Activated naive CD4-positive, alpha-beta T cell treated with anti-CD3 and anti-CD28 coated beads for 36 hours (primary cell): ENCODE results near the gene ZNF423. TPM values are rescaled to one million over a fixed set of nuclear protein-coding genes. Genes with fewer than 3 reads are reported as not detected.

Source experiments
- CTCF ChIA-PET: fragments of 350-600 bp; sonication (Branson Sonifier 250); formaldehyde crosslinking; loops from one replicate; lab custom pipeline; 2021; ENCODE audit warnings: antibody characterized with exemption; lab: Charles Lee
- DNase-seq: peaks from one replicate; pipeline ENCODE4 v3.0.0-alpha.2; 2020
- H3K27ac Mint-ChIP-seq: one replicate; pipeline ENCODE4 v1.8.0; 2021; ENCODE audit warnings: mild to moderate bottlenecking, mixed read lengths
- H3K27me3 Mint-ChIP-seq: one replicate; pipeline ENCODE4 v1.8.0; 2021; ENCODE audit warnings: low read depth, mixed read lengths
- H3K36me3 Mint-ChIP-seq: one replicate; pipeline ENCODE4 v1.8.0; 2021; ENCODE audit warnings: low read depth, mixed read lengths
- H3K4me1 Mint-ChIP-seq: one replicate; pipeline ENCODE4 v1.8.0; 2021; ENCODE audit warnings: low read depth, mixed read lengths
- H3K4me3 Mint-ChIP-seq: one replicate; pipeline ENCODE4 v1.8.0; 2021; ENCODE audit warnings: mild to moderate bottlenecking, moderate library complexity, mixed read lengths
- H3K9me3 Mint-ChIP-seq: one replicate; pipeline ENCODE4 v1.8.0; 2021; ENCODE audit warnings: mixed read lengths
- intact Hi-C: fragments of 100-400 bp; cut with micrococcal nuclease; formaldehyde crosslinking; loops from one replicate; pipeline ENCODE4 v1.15.1; 2023
- total RNA-seq, 2 experiments: library from RNA; stranded (reverse); gene quantifications; one replicate each; pipeline ENCODE4 v1.2.3, GENCODE V29; 2021

Gene ZNF423
- total RNA-seq, 2 experiments from 2014 or later = 0.05 TPM; not detected in 1

DNA sequence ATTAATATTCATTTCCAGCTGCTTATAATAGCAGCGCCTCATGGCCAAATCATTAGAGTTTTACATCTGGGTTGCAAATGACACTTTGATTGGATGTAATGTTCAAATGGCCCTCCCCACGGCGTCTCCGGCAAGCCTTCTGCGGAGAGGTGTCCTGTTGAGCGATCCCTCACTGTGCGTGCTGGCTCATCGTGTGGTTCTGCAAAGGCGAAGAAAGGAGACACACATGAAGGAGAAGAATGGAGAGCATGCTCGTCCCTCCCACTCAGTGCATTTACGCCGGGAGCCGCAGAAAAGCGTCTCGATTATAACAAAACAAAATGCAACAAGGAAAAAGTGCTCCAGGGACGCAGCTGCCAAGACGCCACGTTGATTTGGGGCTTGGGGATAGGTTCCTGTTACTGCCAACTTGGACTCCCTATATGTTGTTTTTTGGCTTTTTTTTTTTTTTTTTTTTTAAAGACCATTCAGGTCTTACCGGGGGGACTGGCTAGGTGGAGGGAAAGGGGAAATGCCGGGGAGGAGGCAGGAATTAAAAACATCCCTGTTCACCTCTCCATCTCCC is 364.7 kb downstream of the ZNF423 start:
- Mint-ChIP-seq H3K4me1 (no peaks in the 10 kb centered on the region), H3K36me3 (no peaks in the 10 kb centered on the region), H3K4me3 (no peak overlapping the region), H3K9me3 (no peaks in the 10 kb centered on the region), H3K27me3 (no peaks in the 10 kb centered on the region), H3K27ac (no peak overlapping the region)
- CTCF ChIA-PET = interaction anchor here (0.7 kb wide), 1 partner anchor 406 kb away, joined by 5 read pairs; no protein-coding TSS in a partner anchor
- DNase-seq = no peak
- intact Hi-C loops = loop anchor here (2.0 to 5.0 kb wide), 2 partner anchors 84 to 102 kb away; no protein-coding TSS in a partner anchor

DNA sequence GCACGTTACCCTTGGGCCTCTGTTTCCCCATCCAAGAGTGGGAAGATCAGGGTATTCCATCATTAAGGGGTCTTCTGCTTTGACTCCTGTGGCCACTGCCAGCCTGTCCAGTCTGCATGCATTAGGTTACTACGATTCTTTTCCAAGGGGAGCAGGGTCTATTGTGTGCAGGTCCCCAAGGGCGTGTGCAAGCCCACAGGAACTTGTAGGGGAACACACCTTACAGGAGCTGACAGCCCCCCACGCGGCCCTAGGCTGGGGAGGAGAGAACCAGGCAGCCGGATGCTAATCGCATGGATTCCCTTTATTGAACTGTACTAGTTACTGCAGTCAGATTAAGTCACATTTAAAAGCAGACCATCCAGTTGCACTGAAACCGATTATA is 365.6 kb downstream of the ZNF423 start:
- DNase-seq = no peak
- Mint-ChIP-seq H3K27ac (no peak overlapping the region), H3K36me3 (no peaks in the 10 kb centered on the region), H3K27me3 (no peaks in the 10 kb centered on the region), H3K4me1 (no peaks in the 10 kb centered on the region), H3K9me3 (no peaks in the 10 kb centered on the region), H3K4me3 (no peak overlapping the region)
- CTCF ChIA-PET = no interaction called here
- intact Hi-C loops = loop anchor here (1.0 to 5.0 kb wide), 3 partner anchors 49 to 102 kb away; no protein-coding TSS in a partner anchor

DNA sequence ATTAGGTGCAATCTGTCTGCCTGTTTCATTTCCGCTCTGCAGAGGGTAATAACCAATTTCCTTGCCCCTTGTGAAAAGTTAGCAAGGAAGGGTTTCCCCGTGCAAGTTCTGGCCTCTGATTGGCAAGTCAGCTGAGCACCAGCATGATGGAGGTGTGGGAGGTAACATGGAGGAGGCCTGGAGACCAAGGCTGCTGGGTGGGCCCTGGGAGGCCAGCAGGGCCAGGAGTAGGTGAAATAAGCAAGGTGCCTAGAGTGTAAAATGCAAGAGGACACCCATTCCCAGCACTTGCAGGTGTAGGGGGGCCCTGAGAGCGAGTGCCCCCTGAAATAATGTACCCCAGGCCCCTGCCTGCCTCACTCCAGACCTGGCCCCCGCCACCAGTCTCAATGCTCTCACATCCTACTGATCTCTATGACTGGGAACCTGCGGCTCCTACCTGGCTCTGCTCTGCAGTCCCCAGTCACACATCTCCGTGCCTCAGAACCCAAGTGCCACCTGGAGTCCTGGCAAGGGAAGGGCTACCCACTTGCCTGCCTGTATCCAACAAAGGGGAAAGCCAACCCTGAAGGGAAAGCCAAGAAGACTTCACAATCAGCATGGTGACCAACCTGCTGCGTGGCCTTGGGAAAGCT is 366.1 kb downstream of the ZNF423 start:
- DNase-seq = peak; percentile 24
- H3K9me3 Mint-ChIP-seq = no peaks in the 10 kb centered on the region
- no peaks in the 10 kb centered on the region for H3K4me1 Mint-ChIP-seq
- no peaks in the 10 kb centered on the region for H3K27me3 Mint-ChIP-seq
- H3K27ac Mint-ChIP-seq = no peak overlapping the region
- CTCF ChIA-PET = no interaction called here
- H3K4me3 Mint-ChIP-seq = no peak overlapping the region
- intact Hi-C loops = loop anchor here (1.0 to 5.0 kb wide), 3 partner anchors 49 to 103 kb away; no protein-coding TSS in a partner anchor
- H3K36me3 Mint-ChIP-seq = no peaks in the 10 kb centered on the region

DNA sequence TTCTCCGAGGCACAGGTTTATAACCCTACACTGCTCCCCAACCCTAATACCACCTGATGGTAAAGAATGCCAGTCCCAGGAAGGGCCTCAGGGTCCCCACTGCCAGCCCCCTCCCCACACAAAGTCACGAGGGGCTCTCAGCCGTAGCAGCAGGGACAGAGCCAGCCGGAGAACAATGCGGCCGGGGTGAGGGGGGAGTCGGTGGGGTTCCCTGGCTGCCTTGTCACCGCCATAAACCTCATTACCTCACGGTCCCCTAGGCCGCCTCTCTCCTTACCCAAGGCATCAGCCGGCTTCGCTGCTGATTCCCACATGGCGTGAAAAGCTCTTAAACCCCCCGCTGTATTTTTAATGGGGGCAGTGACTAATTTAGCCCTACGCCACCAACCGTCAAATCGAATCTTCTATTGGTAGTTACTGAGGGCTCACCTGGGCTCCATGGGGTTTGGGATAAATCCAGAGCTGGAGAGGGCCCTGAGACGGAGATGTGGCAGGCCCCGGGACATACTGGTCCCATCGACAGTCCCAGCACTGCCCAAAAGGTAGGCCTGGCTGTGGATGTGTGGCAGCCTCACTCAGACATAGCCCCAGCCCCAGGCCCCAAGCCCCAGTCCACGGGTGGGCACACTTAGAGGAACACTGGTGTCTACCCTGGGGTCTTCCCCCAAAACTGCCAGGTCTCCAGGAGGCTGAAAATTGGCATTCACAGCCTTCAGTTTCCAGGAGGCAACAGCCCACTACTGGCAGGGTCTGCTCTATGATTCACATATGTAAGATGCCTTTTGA is 367.0 kb downstream of the ZNF423 start:
- H3K27ac Mint-ChIP-seq = no peak overlapping the region
- DNase-seq = no peak
- H3K27me3 Mint-ChIP-seq = no peaks in the 10 kb centered on the region
- no peaks in the 10 kb centered on the region for H3K36me3 Mint-ChIP-seq
- CTCF ChIA-PET = interaction anchor here (1.5 kb wide), 1 partner anchor 81 kb away, joined by 3 read pairs; no protein-coding TSS in a partner anchor
- intact Hi-C loops = no loop called here
- peaks cover 2% of the 10 kb centered on the region for H3K4me1 Mint-ChIP-seq
- no peaks in the 10 kb centered on the region for H3K9me3 Mint-ChIP-seq
- no peak overlapping the region for H3K4me3 Mint-ChIP-seq

DNA sequence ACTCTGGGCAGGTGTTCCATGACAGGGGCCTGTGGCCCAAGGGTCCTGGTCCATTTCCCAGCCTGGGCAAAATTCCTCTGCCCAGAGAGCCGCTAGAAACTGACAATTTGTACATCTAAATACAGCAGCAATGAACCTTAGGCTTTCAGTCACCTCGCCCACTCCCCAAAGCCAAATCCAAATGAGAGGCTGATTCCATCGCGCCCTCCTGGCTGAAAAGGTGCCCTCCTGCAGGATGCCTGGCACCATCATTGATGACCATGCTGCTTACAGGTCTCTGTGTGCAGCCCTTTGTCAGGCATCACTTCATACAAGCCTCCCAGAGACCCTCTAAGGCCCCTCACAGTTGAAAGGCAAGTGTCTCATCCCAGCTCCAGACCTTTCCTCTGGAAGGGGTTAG is 367.6 kb downstream of the ZNF423 start:
- DNase-seq = no peak
- peaks cover 2% of the 10 kb centered on the region for H3K4me1 Mint-ChIP-seq
- H3K9me3 Mint-ChIP-seq = no peaks in the 10 kb centered on the region
- intact Hi-C loops = no loop called here
- no peaks in the 10 kb centered on the region for H3K36me3 Mint-ChIP-seq
- CTCF ChIA-PET = interaction anchor here (1.5 kb wide), 1 partner anchor 81 kb away, joined by 3 read pairs; no protein-coding TSS in a partner anchor
- H3K27me3 Mint-ChIP-seq = no peaks in the 10 kb centered on the region
- H3K27ac Mint-ChIP-seq = no peak overlapping the region
- H3K4me3 Mint-ChIP-seq = no peak overlapping the region

DNA sequence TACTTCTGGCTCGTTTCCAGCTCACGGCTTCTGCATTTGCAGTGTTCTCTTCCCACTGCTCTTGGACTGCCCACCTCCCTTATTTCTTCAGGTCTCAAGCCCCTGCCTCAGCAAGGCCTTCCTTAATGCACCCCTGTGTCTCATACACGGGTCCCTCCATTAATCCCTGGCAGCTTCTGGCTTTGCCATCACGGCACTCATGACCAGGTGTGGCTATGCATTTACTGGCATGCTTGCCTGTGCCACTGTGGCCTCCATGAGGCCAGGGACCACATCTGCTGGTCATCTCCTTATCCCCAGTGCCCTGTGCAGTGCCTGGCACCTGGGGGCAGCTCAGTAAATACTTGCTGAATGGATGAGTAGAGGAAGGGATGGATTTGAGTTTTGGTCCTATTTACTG is 368.2 kb downstream of the ZNF423 start:
- no peaks in the 10 kb centered on the region for H3K9me3 Mint-ChIP-seq
- no peaks in the 10 kb centered on the region for H3K36me3 Mint-ChIP-seq
- DNase-seq = no peak
- intact Hi-C loops = no loop called here
- peaks cover 3% of the 10 kb centered on the region for H3K27me3 Mint-ChIP-seq
- CTCF ChIA-PET = interaction anchor here (1.5 kb wide), 1 partner anchor 80 kb away, joined by 3 read pairs; no protein-coding TSS in a partner anchor
- peaks cover 5% of the 10 kb centered on the region for H3K4me1 Mint-ChIP-seq
- H3K4me3 Mint-ChIP-seq = no peak overlapping the region
- no peak overlapping the region for H3K27ac Mint-ChIP-seq

DNA sequence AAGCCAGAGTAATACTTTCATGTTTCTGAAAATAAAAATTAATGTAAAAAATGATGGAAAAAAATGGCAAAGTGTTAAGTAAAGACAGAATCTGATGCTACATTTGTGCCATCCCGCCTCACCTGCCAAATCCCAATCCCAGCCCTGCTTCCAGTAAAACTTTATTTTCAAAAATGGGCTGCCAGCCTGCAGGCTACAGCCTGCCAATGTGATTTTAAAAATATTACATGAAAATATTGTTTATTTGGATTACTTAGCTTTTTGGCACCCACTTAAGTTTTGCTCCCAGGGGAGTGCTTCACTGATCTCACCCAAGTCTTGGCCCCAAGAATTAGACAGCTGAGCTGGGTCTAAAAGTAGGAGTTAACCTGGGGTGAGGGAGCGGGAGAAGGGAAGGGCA is 369.5 kb downstream of the ZNF423 start:
- CTCF ChIA-PET = interaction anchor here (1.0 kb wide), 1 partner anchor 106 kb away, joined by 3 read pairs; no protein-coding TSS in a partner anchor

DNA sequence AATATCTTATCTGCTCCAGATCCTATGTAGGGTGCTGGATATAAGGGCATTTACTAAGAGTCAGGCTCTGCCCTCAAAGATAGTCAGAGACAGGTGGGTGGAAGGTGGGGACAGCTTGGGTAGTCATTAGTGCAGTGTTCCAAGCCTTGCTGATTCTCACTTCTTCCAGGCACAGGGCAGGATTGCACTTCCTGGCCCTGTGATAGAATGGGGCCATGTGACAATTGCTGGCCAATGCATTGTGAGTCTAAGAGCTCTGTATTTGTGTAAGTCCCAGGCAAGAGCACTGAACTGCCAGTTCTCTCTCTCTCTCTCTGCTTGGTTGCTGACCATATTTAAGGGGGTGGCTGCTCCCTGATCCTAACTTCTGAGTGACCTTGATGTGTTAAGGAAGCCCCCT is 370.2 kb downstream of the ZNF423 start:
- Mint-ChIP-seq H3K4me1 (peaks cover 5% of the 10 kb centered on the region), H3K9me3 (no peaks in the 10 kb centered on the region), H3K4me3 (no peak overlapping the region), H3K27ac (no peak overlapping the region), H3K36me3 (no peaks in the 10 kb centered on the region), H3K27me3 (peaks cover 3% of the 10 kb centered on the region)
- CTCF ChIA-PET = no interaction called here
- intact Hi-C loops = no loop called here
- no peak for DNase-seq

More for the DNA sequence above, 369.5 kb downstream of the ZNF423 start:
- H3K9me3 Mint-ChIP-seq = no peaks in the 10 kb centered on the region
- no peak overlapping the region for H3K27ac Mint-ChIP-seq
- H3K4me1 Mint-ChIP-seq = peaks cover 5% of the 10 kb centered on the region
- H3K4me3 Mint-ChIP-seq = no peak overlapping the region
- H3K36me3 Mint-ChIP-seq = no peaks in the 10 kb centered on the region
- peaks cover 3% of the 10 kb centered on the region for H3K27me3 Mint-ChIP-seq
- intact Hi-C loops = no loop called here
- no peak for DNase-seq

DNA sequence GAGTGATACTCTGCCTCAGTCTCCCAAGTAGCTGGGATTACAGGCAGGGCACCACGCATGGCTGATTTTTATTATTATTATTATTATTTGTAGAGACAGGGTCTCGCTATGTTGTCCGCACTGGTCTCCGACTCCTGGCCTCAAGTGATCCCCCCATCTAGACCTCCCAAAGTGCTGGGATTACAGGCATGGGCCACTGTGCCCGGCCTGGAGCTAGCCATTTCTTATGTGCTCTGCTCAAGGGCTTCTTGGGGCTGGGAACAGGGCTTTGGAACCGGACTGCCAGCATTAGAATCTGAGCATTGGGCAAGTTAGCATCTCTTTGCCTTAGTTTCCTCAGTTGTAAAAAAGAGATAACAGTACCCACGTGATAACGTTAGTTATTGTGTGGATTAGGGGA is 371.0 kb downstream of the ZNF423 start:
- no peaks in the 10 kb centered on the region for H3K9me3 Mint-ChIP-seq
- H3K4me3 Mint-ChIP-seq = peak overlapping the region; percentile 11
- H3K36me3 Mint-ChIP-seq = no peaks in the 10 kb centered on the region
- intact Hi-C loops = no loop called here
- CTCF ChIA-PET = interaction anchor here (0.6 kb wide), 1 partner anchor 77 kb away, joined by 3 read pairs; no protein-coding TSS in a partner anchor
- H3K27me3 Mint-ChIP-seq = peaks cover 3% of the 10 kb centered on the region
- H3K4me1 Mint-ChIP-seq = peaks cover 5% of the 10 kb centered on the region
- no peak for DNase-seq
- no peak overlapping the region for H3K27ac Mint-ChIP-seq

DNA sequence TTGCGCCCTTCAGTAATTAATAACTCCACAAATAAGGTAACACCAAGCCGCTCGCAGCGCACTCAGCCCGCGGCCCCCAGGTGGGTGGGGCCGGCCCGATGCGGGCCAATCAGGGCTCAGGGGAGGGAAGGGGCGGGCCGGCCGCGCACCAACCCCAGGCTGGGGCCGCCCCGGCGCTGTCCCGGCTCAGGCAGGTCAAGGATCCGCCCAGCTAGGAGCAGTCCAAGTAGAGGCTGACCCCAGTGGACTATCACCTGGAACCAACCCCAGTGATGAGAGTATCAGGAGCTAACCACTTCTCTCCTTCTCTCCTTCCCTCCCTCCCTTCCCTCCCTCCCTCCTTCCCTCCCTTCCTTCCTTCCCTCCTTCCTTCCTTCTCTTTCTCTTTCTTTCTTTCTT is 371.5 kb downstream of the ZNF423 start:
- DNase-seq = no peak

DNA sequence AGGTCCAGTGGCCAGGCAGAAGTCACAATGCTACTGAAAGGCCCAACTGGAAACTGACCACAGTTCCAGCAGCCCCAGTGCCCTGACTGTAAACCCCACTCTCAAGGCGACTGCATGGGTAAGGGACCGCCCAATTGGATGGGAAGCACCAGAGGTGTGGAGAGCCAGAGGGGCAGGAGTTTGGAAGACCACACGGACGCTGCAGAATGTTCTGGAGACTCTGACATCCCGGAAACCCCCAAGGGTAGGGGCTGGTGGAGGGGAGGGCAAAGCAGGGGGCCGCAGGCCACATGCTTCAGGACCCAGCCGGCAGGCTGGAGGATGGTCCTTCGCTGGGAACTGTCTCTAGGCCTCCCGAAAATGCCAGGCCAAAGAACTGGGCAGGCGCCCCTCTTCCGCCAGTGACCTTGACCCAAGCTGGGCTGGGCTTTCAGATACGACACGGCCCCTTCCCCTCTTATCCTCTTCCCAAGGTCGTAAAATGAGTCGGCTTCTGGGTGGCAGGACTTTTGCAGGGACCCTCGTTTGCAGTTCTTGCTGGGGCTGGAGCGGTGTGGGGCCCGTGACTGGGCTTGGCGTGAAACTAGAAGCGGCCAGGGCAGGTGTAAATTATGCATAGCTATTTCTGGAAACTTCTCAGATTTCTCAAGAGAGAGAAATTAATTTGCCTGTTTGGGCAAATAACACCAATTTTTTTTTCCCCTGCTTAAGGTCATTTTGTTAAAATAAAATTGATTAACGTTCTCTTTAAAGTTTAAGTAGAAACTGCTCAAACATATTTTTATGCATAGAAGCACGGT is 372.1 kb downstream of the ZNF423 start:
- H3K27ac Mint-ChIP-seq = no peak overlapping the region
- no peaks in the 10 kb centered on the region for H3K36me3 Mint-ChIP-seq

More for the DNA sequence above, 371.5 kb downstream of the ZNF423 start:
- CTCF ChIA-PET = no interaction called here
- peaks cover 3% of the 10 kb centered on the region for H3K27me3 Mint-ChIP-seq
- intact Hi-C loops = no loop called here
- H3K27ac Mint-ChIP-seq = no peak overlapping the region
- no peaks in the 10 kb centered on the region for H3K9me3 Mint-ChIP-seq
- H3K36me3 Mint-ChIP-seq = no peaks in the 10 kb centered on the region
- peak overlapping the region; percentile 11 for H3K4me3 Mint-ChIP-seq
- H3K4me1 Mint-ChIP-seq = peaks cover 5% of the 10 kb centered on the region

More for the DNA sequence above, 372.1 kb downstream of the ZNF423 start:
- Mint-ChIP-seq H3K27me3 (peaks cover 3% of the 10 kb centered on the region), H3K4me3 (no peak overlapping the region), H3K9me3 (no peaks in the 10 kb centered on the region), H3K4me1 (peaks cover 5% of the 10 kb centered on the region)
- DNase-seq = no peak
- CTCF ChIA-PET = interaction anchor here (1.1 kb wide), 1 partner anchor 76 kb away, joined by 3 read pairs; no protein-coding TSS in a partner anchor
- intact Hi-C loops = no loop called here
